PC-3 (cell line): ENCODE data around the gene NCOR2. TPM values are rescaled to one million over a fixed set of nuclear protein-coding genes. Genes with fewer than 3 reads are reported as not detected.

Experiments
- ATAC-seq: fragments of 200-7000 bp; cut with Tn5 transposase; 2 replicates; pipeline ENCODE4 v1.9.1; 2020; ENCODE audit warnings: mild to moderate bottlenecking, moderate library complexity
- BruUV-seq: library from RNA; stranded (reverse); fragments of 400-500 nt; replicated peaks from 2 replicates; lab custom pipeline; 2021; lab: Mats Ljungman, UMichigan
- CTCF ChIA-PET: fragments of 300-600 bp; sonication (Branson Sonifier 250); formaldehyde crosslinking; loops from one replicate; lab custom pipeline; 2022; ENCODE audit warnings: antibody characterized with exemption; lab: Charles Lee
- POLR2A ChIA-PET: fragments of 300-600 bp; sonication (Branson Sonifier 250); formaldehyde crosslinking; loops from one replicate; lab custom pipeline; 2022; ENCODE audit warnings: antibody characterized with exemption; ENCODE audit not compliant: unreplicated experiment; lab: Charles Lee
- DNase-seq: peaks from one replicate; pipeline ENCODE4 v3.0.0-alpha.2; 2015
- H2AFZ ChIP-seq: fragments of 300-600 bp; sonication (generic); 2 replicates; pipeline ENCODE4 v1.6.0; 2016; ENCODE audit warnings: antibody characterized with exemption, low read length
- H3F3A ChIP-seq: fragments of 300-600 bp; sonication (generic); one replicate; pipeline ENCODE4 v1.6.0; 2017; ENCODE audit warnings: antibody characterized with exemption, low read length, control low read depth, mild to moderate bottlenecking; ENCODE audit not compliant: unreplicated experiment
- H3K27ac ChIP-seq: fragments of 300-600 bp; sonication (generic); 2 replicates; pipeline ENCODE4 v1.5.1; 2016; ENCODE audit warnings: mild to moderate bottlenecking, low read length
- H3K27me3 ChIP-seq: fragments of 300-600 bp; sonication (generic); 2 replicates; pipeline ENCODE4 v1.6.1; 2016; ENCODE audit warnings: low read length, mixed read lengths
- H3K36me3 ChIP-seq: fragments of 300-600 bp; sonication (generic); 2 replicates; pipeline ENCODE4 v1.6.1; 2016; ENCODE audit warnings: low read depth, mixed run types, low read length, mixed read lengths
- H3K4me1 ChIP-seq: fragments of 300-600 bp; sonication (generic); 2 replicates; pipeline ENCODE4 v1.5.1; 2016; ENCODE audit warnings: low read length; ENCODE audit not compliant: insufficient read depth
- H3K4me2 ChIP-seq: fragments of 300-600 bp; sonication (generic); 2 replicates; pipeline ENCODE4 v1.6.0; 2016; ENCODE audit warnings: low read length
- H3K4me3 ChIP-seq: fragments of 300-600 bp; sonication (generic); 2 replicates; pipeline ENCODE4 v1.5.1; 2016; ENCODE audit warnings: mild to moderate bottlenecking, low read length, mixed read lengths
- H3K79me2 ChIP-seq: fragments of 300-600 bp; sonication (generic); 2 replicates; pipeline ENCODE4 v1.6.1; 2017; ENCODE audit warnings: low read length, mixed read lengths
- H3K9ac ChIP-seq: fragments of 300-600 bp; sonication (generic); 2 replicates; pipeline ENCODE4 v1.6.0; 2016; ENCODE audit warnings: mild to moderate bottlenecking, low read length
- H3K9me2 ChIP-seq: fragments of 300-600 bp; sonication (generic); replicated peaks from 2 replicates; pipeline ENCODE4 v1.6.1; 2016; ENCODE audit warnings: mixed run types, low read length, mixed read lengths
- H3K9me3 ChIP-seq: fragments of 300-600 bp; sonication (generic); 2 replicates; pipeline ENCODE4 v1.6.1; 2016; ENCODE audit warnings: low read length, mixed read lengths
- H4K20me1 ChIP-seq: fragments of 300-600 bp; sonication (generic); 2 replicates; pipeline ENCODE4 v1.6.1; 2016; ENCODE audit warnings: low read length, mixed read lengths
- EZH2 ChIP-seq: fragments of 300-600 bp; sonication (generic); IDR thresholded peaks from one replicate; pipeline ENCODE4 v1.6.1; 2017; ENCODE audit warnings: antibody characterized with exemption, mild to moderate bottlenecking, low read length; ENCODE audit not compliant: unreplicated experiment
- EZH2phosphoT487 ChIP-seq: fragments of 300-600 bp; sonication (generic); IDR thresholded peaks from 2 replicates; pipeline ENCODE4 v1.6.1; 2018; ENCODE audit warnings: mild to moderate bottlenecking, antibody characterized with exemption, low read length, borderline replicate concordance
- intact Hi-C: fragments of 100-400 bp; cut with micrococcal nuclease; formaldehyde crosslinking; loops from 2 replicates; pipeline ENCODE4 v1.9.0; 2023
- total RNA-seq: library from RNA; depleted of rRNA; stranded (reverse); fragments of >200 nt; gene quantifications from 2 replicates; pipeline ENCODE4 v1.2.3, GENCODE V29; 2014
- TF ChIP-seq, protein P1 (sequence below): fragments of 300-600 bp; sonication (generic); conservative IDR thresholded peaks from 2 replicates; pipeline ENCODE4 v1.5.1; 2017; ENCODE audit warnings: antibody characterized with exemption, low read depth, mild to moderate bottlenecking, low read length

Gene NCOR2
- total RNA-seq, 1 experiment from 2014 or later = 117 TPM

DNA sequence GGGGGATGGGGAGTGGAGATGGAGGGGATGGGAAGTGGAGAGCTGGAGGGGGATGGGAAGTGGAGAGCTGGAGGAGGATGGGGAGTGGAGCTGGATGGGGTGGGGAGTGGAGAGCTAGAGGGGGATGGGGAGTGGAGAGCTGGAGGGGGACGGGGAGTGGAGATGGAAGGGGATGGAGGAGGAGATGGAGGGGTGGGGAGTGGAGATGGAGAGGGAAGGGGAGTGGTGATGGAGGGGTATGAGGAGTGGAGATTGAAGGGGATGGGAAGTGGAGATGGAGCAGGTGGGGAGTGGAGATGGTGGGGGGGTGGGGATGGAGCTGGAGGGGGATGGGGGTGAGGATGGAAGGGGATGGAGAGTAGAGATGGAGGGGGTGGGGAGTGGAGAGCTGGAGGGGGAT is 26.1 kb downstream of the NCOR2 start:
- no peak for TF ChIP-seq EZH2
- TF ChIP-seq, protein P1, sequence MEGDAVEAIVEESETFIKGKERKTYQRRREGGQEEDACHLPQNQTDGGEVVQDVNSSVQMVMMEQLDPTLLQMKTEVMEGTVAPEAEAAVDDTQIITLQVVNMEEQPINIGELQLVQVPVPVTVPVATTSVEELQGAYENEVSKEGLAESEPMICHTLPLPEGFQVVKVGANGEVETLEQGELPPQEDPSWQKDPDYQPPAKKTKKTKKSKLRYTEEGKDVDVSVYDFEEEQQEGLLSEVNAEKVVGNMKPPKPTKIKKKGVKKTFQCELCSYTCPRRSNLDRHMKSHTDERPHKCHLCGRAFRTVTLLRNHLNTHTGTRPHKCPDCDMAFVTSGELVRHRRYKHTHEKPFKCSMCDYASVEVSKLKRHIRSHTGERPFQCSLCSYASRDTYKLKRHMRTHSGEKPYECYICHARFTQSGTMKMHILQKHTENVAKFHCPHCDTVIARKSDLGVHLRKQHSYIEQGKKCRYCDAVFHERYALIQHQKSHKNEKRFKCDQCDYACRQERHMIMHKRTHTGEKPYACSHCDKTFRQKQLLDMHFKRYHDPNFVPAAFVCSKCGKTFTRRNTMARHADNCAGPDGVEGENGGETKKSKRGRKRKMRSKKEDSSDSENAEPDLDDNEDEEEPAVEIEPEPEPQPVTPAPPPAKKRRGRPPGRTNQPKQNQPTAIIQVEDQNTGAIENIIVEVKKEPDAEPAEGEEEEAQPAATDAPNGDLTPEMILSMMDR = no peak
- TF ChIP-seq EZH2phosphoT487 = no peak
- Histone ChIP-seq H3K79me2 (peaks cover 68% of the 10 kb centered on the region), H4K20me1 (peaks cover 57% of the 10 kb centered on the region), H3K27me3 (no peaks in the 10 kb centered on the region), H3K4me3 (no peak overlapping the region), H3K36me3 (no peaks in the 10 kb centered on the region), H3F3A (no peaks in the 10 kb centered on the region), H3K4me1 (peaks cover 7% of the 10 kb centered on the region), H3K27ac (no peak overlapping the region), H3K9me2 (no peaks in the 10 kb centered on the region), H3K4me2 (no peak overlapping the region), H2AFZ (no peak overlapping the region), H3K9ac (no peak overlapping the region), H3K9me3 (no peaks in the 10 kb centered on the region)
- intact Hi-C loops = no loop called here
- BruUV-seq = no TSS peak
- CTCF ChIA-PET = no interaction called here
- POLR2A ChIA-PET = no interaction called here
- DNase-seq (no peak), ATAC-seq (no peak)

DNA sequence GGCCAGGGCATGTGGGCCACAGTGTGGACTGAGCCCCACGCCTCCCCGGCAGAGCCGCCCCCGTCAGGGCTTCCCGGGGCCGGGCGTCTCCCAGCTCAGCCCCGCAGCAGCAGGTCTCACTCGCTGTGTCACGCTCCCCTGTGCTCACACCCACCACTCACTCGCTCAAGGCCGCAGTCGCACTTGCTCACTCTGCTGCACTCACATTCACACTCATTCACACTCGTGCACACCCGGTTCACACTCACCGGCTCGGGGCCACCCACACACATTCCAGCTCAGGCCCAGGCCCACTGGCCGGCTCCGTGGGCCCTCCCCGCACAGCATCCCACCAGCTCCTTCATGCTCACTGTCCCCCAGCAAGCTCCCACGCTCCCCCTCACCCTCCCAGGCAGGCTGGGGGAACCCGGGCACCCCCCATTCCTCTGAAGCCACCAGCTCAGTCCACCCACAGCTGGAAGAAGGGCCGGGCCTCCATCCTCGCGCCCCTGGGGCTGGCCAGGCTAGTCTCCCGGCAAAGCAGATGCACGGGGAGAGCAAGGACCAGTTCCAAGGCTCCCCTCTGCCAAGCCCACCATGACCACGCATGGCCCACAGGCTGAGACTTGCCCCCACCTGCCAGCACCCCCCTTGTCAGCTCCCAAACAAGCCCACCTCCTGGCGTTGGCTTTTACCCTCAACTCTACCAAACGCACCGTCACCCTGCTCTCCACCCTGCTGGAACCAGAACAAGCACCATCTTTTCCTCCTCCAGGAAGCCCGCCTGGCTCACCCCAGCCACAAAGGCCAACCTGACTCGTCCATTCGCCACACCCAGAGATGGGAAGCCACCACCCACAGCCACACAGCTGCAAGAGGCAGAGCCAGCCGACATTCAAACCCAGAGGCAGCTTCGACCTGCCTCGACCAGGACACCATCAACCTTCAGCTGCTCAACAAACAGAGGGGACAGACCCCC is 28.0 kb downstream of the NCOR2 start:
- no peaks in the 10 kb centered on the region for H3K36me3 ChIP-seq
- no peak overlapping the region for H2AFZ ChIP-seq
- H3K27me3 ChIP-seq = no peaks in the 10 kb centered on the region
- H3K9me3 ChIP-seq = no peaks in the 10 kb centered on the region
- H3K27ac ChIP-seq = no peak overlapping the region
- H3K9ac ChIP-seq = no peak overlapping the region
- peaks cover 71% of the 10 kb centered on the region for H3K79me2 ChIP-seq
- no TSS peak for BruUV-seq
- TF ChIP-seq EZH2phosphoT487 = no peak
- TF ChIP-seq, protein P1 = no peak
- TF ChIP-seq EZH2 = no peak
- H3K4me3 ChIP-seq = no peak overlapping the region
- H3F3A ChIP-seq = no peaks in the 10 kb centered on the region
- H3K4me2 ChIP-seq = no peak overlapping the region
- no peaks in the 10 kb centered on the region for H3K9me2 ChIP-seq
- peaks cover 55% of the 10 kb centered on the region for H4K20me1 ChIP-seq
- POLR2A ChIA-PET = no interaction called here
- CTCF ChIA-PET = no interaction called here
- H3K4me1 ChIP-seq = peaks cover 7% of the 10 kb centered on the region
- DNase-seq (no peak), ATAC-seq (no peak)
- intact Hi-C loops = no loop called here
